Neural cell (in vitro differentiated cells): ENCODE data around the gene ADRM1. TPM values are rescaled to one million over a fixed set of nuclear protein-coding genes. Genes with fewer than 3 reads are reported as not detected.

ENCODE experiments used
- H2AFZ ChIP-seq: fragments of 200-600, 300-800 bp; sonication (generic), shearing (Covaris generic); 2 replicates; pipeline ENCODE4 v1.6.0; 2014; ENCODE audit warnings: low read depth, mild to moderate bottlenecking, antibody characterized with exemption, low read length, moderate library complexity
- H3F3A ChIP-seq: fragments of 200-600 bp; shearing (Covaris generic); 2 replicates; pipeline ENCODE4 v1.6.1; 2016; ENCODE audit warnings: mild to moderate bottlenecking, moderate library complexity, mixed read lengths, antibody characterized with exemption, low read length; ENCODE audit not compliant: insufficient read depth, poor library complexity, severe bottlenecking
- H3K27ac ChIP-seq: fragments of 200-600, 300-800 bp; sonication (generic), shearing (Covaris generic); 2 replicates; pipeline ENCODE4 v1.5.1; 2014; ENCODE audit warnings: mild to moderate bottlenecking, low read length, moderate library complexity
- H3K27me3 ChIP-seq: fragments of 300-800, 200-600 bp; sonication (generic), shearing (Covaris generic); 2 replicates; pipeline ENCODE4 v1.6.0; 2014; ENCODE audit warnings: mild to moderate bottlenecking, low read depth, low read length, moderate library complexity; ENCODE audit not compliant: insufficient read depth
- H3K36me3 ChIP-seq: fragments of 300-800, 200-600 bp; sonication (generic), shearing (Covaris generic); 2 replicates; pipeline ENCODE4 v1.5.1; 2014; ENCODE audit warnings: mild to moderate bottlenecking, antibody characterized with exemption, low read length, moderate library complexity; ENCODE audit not compliant: insufficient read depth
- H3K4me2 ChIP-seq: fragments of 300-800, 200-600 bp; sonication (generic), shearing (Covaris generic); 2 replicates; pipeline ENCODE4 v1.6.0; 2014; ENCODE audit warnings: mild to moderate bottlenecking, low read length
- H3K4me3 ChIP-seq: fragments of 300-800, 200-600 bp; sonication (generic), shearing (Covaris generic); 2 replicates; pipeline ENCODE4 v1.5.1; 2014; ENCODE audit warnings: mild to moderate bottlenecking, low read length, moderate library complexity
- H3K79me2 ChIP-seq: fragments of 200-600 bp; shearing (Covaris generic); replicated peaks from 2 replicates; pipeline ENCODE4 v1.6.0; 2014; ENCODE audit warnings: mild to moderate bottlenecking, low read length, moderate library complexity; ENCODE audit not compliant: insufficient read depth
- H3K9ac ChIP-seq: fragments of 300-800, 200-600 bp; sonication (generic), shearing (Covaris generic); 2 replicates; pipeline ENCODE4 v1.6.1; 2016; ENCODE audit warnings: mild to moderate bottlenecking, low read length, mixed read lengths
- H3K9me2 ChIP-seq: fragments of 200-600 bp; shearing (Covaris generic); 2 replicates; pipeline ENCODE4 v1.6.1; 2016; ENCODE audit warnings: mild to moderate bottlenecking, low read length, mixed read lengths; ENCODE audit not compliant: insufficient read depth
- H3K9me3 ChIP-seq: fragments of 200-600, 300-800 bp; sonication (generic), shearing (Covaris generic); 2 replicates; pipeline ENCODE4 v1.6.1; 2016; ENCODE audit warnings: mild to moderate bottlenecking, mixed run types, low read length, moderate library complexity, mixed read lengths
- H4K20me1 ChIP-seq: fragments of 200-600 bp; shearing (Covaris generic); 2 replicates; pipeline ENCODE4 v1.6.1; 2016; ENCODE audit warnings: mild to moderate bottlenecking, mixed run types; ENCODE audit not compliant: insufficient read depth
- CTCF ChIP-seq: fragments of 450-650 bp; IDR thresholded peaks from 2 replicates; pipeline ENCODE4 v1.5.1; 2014; ENCODE audit warnings: antibody characterized with exemption, mild to moderate bottlenecking, moderate library complexity; ENCODE audit not compliant: poor library complexity, severe bottlenecking
- EP300 ChIP-seq: fragments of 450-650 bp; conservative IDR thresholded peaks from 2 replicates; pipeline ENCODE4 v1.6.1; 2014; ENCODE audit warnings: antibody characterized with exemption, mild to moderate bottlenecking, moderate library complexity; ENCODE audit not compliant: poor library complexity, severe bottlenecking
- EZH2 ChIP-seq: fragments of 200-600, 300-800 bp; shearing (Covaris generic), sonication (generic); IDR thresholded peaks from 2 replicates; pipeline ENCODE4 v1.6.1; 2014; ENCODE audit warnings: antibody characterized with exemption, low read length, borderline replicate concordance, mild to moderate bottlenecking; ENCODE audit not compliant: insufficient read depth, poor library complexity, severe bottlenecking
- MXI1 ChIP-seq: fragments of 450-650 bp; conservative IDR thresholded peaks from 2 replicates; pipeline ENCODE4 v1.6.1; 2014; ENCODE audit warnings: antibody characterized with exemption, mild to moderate bottlenecking; ENCODE audit not compliant: poor library complexity, severe bottlenecking
- POLR2AphosphoS5 ChIP-seq: IDR thresholded peaks from 2 replicates; pipeline ENCODE4 v1.6.1; 2012
- RAD21 ChIP-seq: fragments of 450-650 bp; conservative IDR thresholded peaks from 2 replicates; pipeline ENCODE4 v1.6.1; 2014; ENCODE audit warnings: antibody characterized with exemption, mild to moderate bottlenecking, moderate library complexity
- SMC3 ChIP-seq: fragments of 450-650 bp; conservative IDR thresholded peaks from 2 replicates; pipeline ENCODE4 v1.6.1; 2014; ENCODE audit warnings: antibody characterized with exemption, mild to moderate bottlenecking, moderate library complexity; ENCODE audit not compliant: poor library complexity
- TAF1 ChIP-seq: IDR thresholded peaks from 2 replicates; pipeline ENCODE4 v1.6.1; 2012; ENCODE audit warnings: low read depth
- polyA plus RNA-seq: library from polyadenylated mRNA; depleted of rRNA; stranded (reverse); fragments of >200 nt; gene quantifications from 2 replicates; pipeline ENCODE4 v1.2.3, GENCODE V29; 2014
- TF ChIP-seq, protein P1 (sequence below): IDR thresholded peaks from 2 replicates; pipeline ENCODE4 v1.6.1; 2012; ENCODE audit warnings: borderline replicate concordance

ADRM1 gene
- polyA plus RNA-seq, 1 donor from 2014 or later: 111 TPM

DNA sequence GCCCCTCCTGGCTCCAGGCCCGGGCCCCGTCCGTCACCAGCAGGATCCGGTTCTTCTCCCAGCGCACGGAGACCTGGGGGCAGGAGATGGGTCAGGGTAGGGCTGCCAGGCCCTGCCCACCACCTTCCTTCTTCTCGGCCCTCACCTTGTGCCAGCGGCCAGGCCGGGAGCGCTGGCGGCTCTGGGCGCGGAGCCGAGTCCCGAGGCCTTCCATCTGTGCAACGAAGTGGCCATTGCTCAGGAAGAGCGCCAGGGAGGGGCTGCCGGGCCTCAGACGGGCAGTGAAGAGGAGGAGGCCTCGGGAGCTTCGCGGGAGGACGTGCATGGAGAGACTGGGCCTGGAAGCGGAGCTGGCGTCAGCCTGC is 7.9 kb downstream of the ADRM1 start:
- H3K36me3 ChIP-seq: no peaks in the 10 kb centered on the region
- no peaks in the 10 kb centered on the region for H4K20me1 ChIP-seq
- H3K27me3 ChIP-seq: no peaks in the 10 kb centered on the region
- no peaks in the 10 kb centered on the region for H3K9me2 ChIP-seq
- TF ChIP-seq MXI1 (no peak), TAF1 (no peak), SMC3 (no peak), RAD21 (no peak)
- TF ChIP-seq, protein P1, sequence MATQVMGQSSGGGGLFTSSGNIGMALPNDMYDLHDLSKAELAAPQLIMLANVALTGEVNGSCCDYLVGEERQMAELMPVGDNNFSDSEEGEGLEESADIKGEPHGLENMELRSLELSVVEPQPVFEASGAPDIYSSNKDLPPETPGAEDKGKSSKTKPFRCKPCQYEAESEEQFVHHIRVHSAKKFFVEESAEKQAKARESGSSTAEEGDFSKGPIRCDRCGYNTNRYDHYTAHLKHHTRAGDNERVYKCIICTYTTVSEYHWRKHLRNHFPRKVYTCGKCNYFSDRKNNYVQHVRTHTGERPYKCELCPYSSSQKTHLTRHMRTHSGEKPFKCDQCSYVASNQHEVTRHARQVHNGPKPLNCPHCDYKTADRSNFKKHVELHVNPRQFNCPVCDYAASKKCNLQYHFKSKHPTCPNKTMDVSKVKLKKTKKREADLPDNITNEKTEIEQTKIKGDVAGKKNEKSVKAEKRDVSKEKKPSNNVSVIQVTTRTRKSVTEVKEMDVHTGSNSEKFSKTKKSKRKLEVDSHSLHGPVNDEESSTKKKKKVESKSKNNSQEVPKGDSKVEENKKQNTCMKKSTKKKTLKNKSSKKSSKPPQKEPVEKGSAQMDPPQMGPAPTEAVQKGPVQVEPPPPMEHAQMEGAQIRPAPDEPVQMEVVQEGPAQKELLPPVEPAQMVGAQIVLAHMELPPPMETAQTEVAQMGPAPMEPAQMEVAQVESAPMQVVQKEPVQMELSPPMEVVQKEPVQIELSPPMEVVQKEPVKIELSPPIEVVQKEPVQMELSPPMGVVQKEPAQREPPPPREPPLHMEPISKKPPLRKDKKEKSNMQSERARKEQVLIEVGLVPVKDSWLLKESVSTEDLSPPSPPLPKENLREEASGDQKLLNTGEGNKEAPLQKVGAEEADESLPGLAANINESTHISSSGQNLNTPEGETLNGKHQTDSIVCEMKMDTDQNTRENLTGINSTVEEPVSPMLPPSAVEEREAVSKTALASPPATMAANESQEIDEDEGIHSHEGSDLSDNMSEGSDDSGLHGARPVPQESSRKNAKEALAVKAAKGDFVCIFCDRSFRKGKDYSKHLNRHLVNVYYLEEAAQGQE: no peak
- no peaks in the 10 kb centered on the region for H3K79me2 ChIP-seq
- no peak overlapping the region for H3K27ac ChIP-seq
- H3F3A ChIP-seq: no peaks in the 10 kb centered on the region
- H3K9ac ChIP-seq: no peak overlapping the region
- H3K4me3 ChIP-seq: no peak overlapping the region
- H3K4me2 ChIP-seq: no peak overlapping the region
- no peak overlapping the region for H2AFZ ChIP-seq
- H3K9me3 ChIP-seq: no peaks in the 10 kb centered on the region

DNA sequence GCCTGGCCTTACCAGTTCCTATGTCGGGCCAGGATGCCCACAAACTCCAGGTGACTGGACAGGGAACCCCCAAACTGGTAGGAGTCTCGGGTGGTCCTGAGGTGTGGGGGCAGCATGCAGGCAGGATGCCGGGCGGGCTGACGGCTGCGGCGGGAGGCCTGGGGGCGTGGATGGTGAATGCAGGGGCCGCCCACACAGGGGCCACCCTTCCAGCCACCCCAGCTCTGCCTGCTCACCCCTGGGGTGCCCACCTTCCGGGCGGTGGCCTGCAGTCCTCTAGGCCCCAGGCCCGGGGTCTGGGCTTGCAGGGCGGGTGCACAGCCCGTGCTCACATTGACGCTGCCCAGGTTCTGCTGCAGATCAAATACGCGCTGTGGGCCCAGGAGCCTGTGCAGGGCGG is 8.4 kb downstream of the ADRM1 start:
- H3K4me3 ChIP-seq: no peak overlapping the region
- TF ChIP-seq EZH2 (no peak), RAD21 (no peak), SMC3 (no peak), TAF1 (no peak), EP300 (no peak), POLR2AphosphoS5 (no peak), MXI1 (no peak), CTCF (no peak)
- TF ChIP-seq, protein P1: no peak
- H3K9me3 ChIP-seq: no peaks in the 10 kb centered on the region
- H3K9me2 ChIP-seq: no peaks in the 10 kb centered on the region
- H3K4me2 ChIP-seq: no peak overlapping the region
- no peaks in the 10 kb centered on the region for H4K20me1 ChIP-seq
- H3K27ac ChIP-seq: no peak overlapping the region
- no peaks in the 10 kb centered on the region for H3K79me2 ChIP-seq
- H2AFZ ChIP-seq: no peak overlapping the region
- H3K36me3 ChIP-seq: no peaks in the 10 kb centered on the region
- no peaks in the 10 kb centered on the region for H3K27me3 ChIP-seq
- H3F3A ChIP-seq: no peaks in the 10 kb centered on the region
- no peak overlapping the region for H3K9ac ChIP-seq
